ENCODE results near the gene DLG5.

DLG5 gene

GRCh38 chr10:77837925-77838595, 88.5 kb downstream of the DLG5 start:
- in situ Hi-C loops (cut with HindIII; ENCODE audit: low pct_ligation_motif_present, low pct_unique_long_range_greater_than_20kb, low sequenced_read_pairs) = no loop called here
- DNase-seq = no peak

GRCh38 chr10:77837248-77837924, 89.2 kb downstream of the DLG5 start:
- in situ Hi-C loops (cut with HindIII; ENCODE audit: low pct_ligation_motif_present, low pct_unique_long_range_greater_than_20kb, low sequenced_read_pairs) = no loop called here
- peak; percentile 46 for DNase-seq

GRCh38 chr10:77836299-77836820, 90.2 kb downstream of the DLG5 start:
- in situ Hi-C loops (cut with HindIII; ENCODE audit: low pct_ligation_motif_present, low pct_unique_long_range_greater_than_20kb, low sequenced_read_pairs) = no loop called here
- no peak for DNase-seq

GRCh38 chr10:77835669-77836086, 90.9 kb downstream of the DLG5 start:
- in situ Hi-C loops (cut with HindIII; ENCODE audit: low pct_ligation_motif_present, low pct_unique_long_range_greater_than_20kb, low sequenced_read_pairs) = no loop called here
- DNase-seq = no peak

GRCh38 chr10:77834943-77835668, 91.4 kb downstream of the DLG5 start:
- DNase-seq = no peak
- in situ Hi-C loops (cut with HindIII; ENCODE audit: low pct_ligation_motif_present, low pct_unique_long_range_greater_than_20kb, low sequenced_read_pairs) = no loop called here

GRCh38 chr10:77834540-77834939, 92.0 kb downstream of the DLG5 start:
- DNase-seq = no peak
- in situ Hi-C loops (cut with HindIII; ENCODE audit: low pct_ligation_motif_present, low pct_unique_long_range_greater_than_20kb, low sequenced_read_pairs) = no loop called here

GRCh38 chr10:77833792-77834191, 92.8 kb downstream of the DLG5 start:
- in situ Hi-C loops (cut with HindIII; ENCODE audit: low pct_ligation_motif_present, low pct_unique_long_range_greater_than_20kb, low sequenced_read_pairs) = no loop called here
- no peak for DNase-seq

GRCh38 chr10:77833225-77833624, 93.3 kb downstream of the DLG5 start:
- no peak for DNase-seq
- in situ Hi-C loops (cut with HindIII; ENCODE audit: low pct_ligation_motif_present, low pct_unique_long_range_greater_than_20kb, low sequenced_read_pairs) = no loop called here

GRCh38 chr10:77832238-77832637, 94.3 kb downstream of the DLG5 start:
- no peak for DNase-seq
- in situ Hi-C loops (cut with HindIII; ENCODE audit: low pct_ligation_motif_present, low pct_unique_long_range_greater_than_20kb, low sequenced_read_pairs) = no loop called here

- in situ Hi-C loops (cut with HindIII; ENCODE audit: low pct_ligation_motif_present, low pct_unique_long_range_greater_than_20kb, low sequenced_read_pairs) = no loop called here
- DNase-seq = no peak
Observed at GRCh38 chr10:77829356-77829755, 97.2 kb downstream of the DLG5 start.

- no peak for DNase-seq
- in situ Hi-C loops (cut with HindIII; ENCODE audit: low pct_ligation_motif_present, low pct_unique_long_range_greater_than_20kb, low sequenced_read_pairs) = no loop called here
Observed at GRCh38 chr10:77828377-77828776, 98.2 kb downstream of the DLG5 start.

GRCh38 chr10:77827366-77827765, 99.2 kb downstream of the DLG5 start:
- DNase-seq = no peak
- in situ Hi-C loops (cut with HindIII; ENCODE audit: low pct_ligation_motif_present, low pct_unique_long_range_greater_than_20kb, low sequenced_read_pairs) = no loop called here

GRCh38 chr10:77825965-77826364, 100.6 kb downstream of the DLG5 start:
- DNase-seq = no peak
- in situ Hi-C loops (cut with HindIII; ENCODE audit: low pct_ligation_motif_present, low pct_unique_long_range_greater_than_20kb, low sequenced_read_pairs) = no loop called here

GRCh38 chr10:77824908-77825307, 101.6 kb downstream of the DLG5 start:
- DNase-seq = no peak
- in situ Hi-C loops (cut with HindIII; ENCODE audit: low pct_ligation_motif_present, low pct_unique_long_range_greater_than_20kb, low sequenced_read_pairs) = no loop called here

GRCh38 chr10:77823811-77824542, 102.6 kb downstream of the DLG5 start:
- in situ Hi-C loops (cut with HindIII; ENCODE audit: low pct_ligation_motif_present, low pct_unique_long_range_greater_than_20kb, low sequenced_read_pairs) = no loop called here
- peak; percentile 90 for DNase-seq

GRCh38 chr10:77821551-77821950, 105.0 kb downstream of the DLG5 start:
- in situ Hi-C loops (cut with HindIII; ENCODE audit: low pct_ligation_motif_present, low pct_unique_long_range_greater_than_20kb, low sequenced_read_pairs) = no loop called here
- DNase-seq = no peak

- in situ Hi-C loops (cut with HindIII; ENCODE audit: low pct_ligation_motif_present, low pct_unique_long_range_greater_than_20kb, low sequenced_read_pairs) = no loop called here
Observed at GRCh38 chr10:77821036-77821435, 105.5 kb downstream of the DLG5 start.

GRCh38 chr10:77820349-77820748, 106.2 kb downstream of the DLG5 start:
- in situ Hi-C loops (cut with HindIII; ENCODE audit: low pct_ligation_motif_present, low pct_unique_long_range_greater_than_20kb, low sequenced_read_pairs) = no loop called here
- peak; percentile 53 for DNase-seq

More at GRCh38 chr10:77821036-77821435, 105.5 kb downstream of the DLG5 start:
- no peak for DNase-seq

Measured in ACHN (cell line).